CD14-positive monocyte (primary cell): ENCODE data around the gene B3GNT8. TPM values are rescaled to one million over a fixed set of nuclear protein-coding genes. Genes with fewer than 3 reads are reported as not detected.
"Not testable (repeated sequence)": the region's sequence is repeated elsewhere in the genome, so short reads cannot be mapped to it uniquely, and the experiment has no call there.

Experiments
- DNase-seq, 3 donors: peaks; one replicate each; pipeline ENCODE4 v3.0.0-alpha.2; 2011 to 2022
- H2AFZ ChIP-seq: 2 replicates; pipeline ENCODE4 v1.6.0; 2012; ENCODE audit warnings: mild to moderate bottlenecking, low read depth, low read length, inconsistent platforms; ENCODE audit not compliant: insufficient read depth, poor library complexity, severe bottlenecking
- H3K27ac ChIP-seq, 2 donors: 1 replicate in 1 of 2; 2 replicates in 1 of 2; pipeline ENCODE4 v1.5.1; 2012 to 2013; ENCODE audit warnings: low read length in 2 of 2, control low read depth in 1 of 2, inconsistent platforms in 1 of 2, low read depth in 1 of 2, mild to moderate bottlenecking in 1 of 2
- H3K27me3 ChIP-seq, 2 donors: one replicate each; pipeline versions ENCODE4 v1.6.0 to v1.6.1; 2011 to 2013; ENCODE audit warnings: low read length in 2 of 2; ENCODE audit not compliant: control insufficient read depth in 2 of 2, insufficient read depth in 2 of 2
- H3K36me3 ChIP-seq, 2 donors: replicated peaks in 1 of 2; 1 replicate in 1 of 2; 2 replicates in 1 of 2; pipeline versions ENCODE4 v1.5.1 to v1.6.1; 2012 to 2013; ENCODE audit warnings: low read length in 2 of 2, control low read depth in 1 of 2, inconsistent platforms in 1 of 2, mild to moderate bottlenecking in 1 of 2; ENCODE audit not compliant: insufficient read depth in 2 of 2, control insufficient read depth in 1 of 2
- H3K4me1 ChIP-seq, 2 donors: 1 replicate in 1 of 2; 2 replicates in 1 of 2; pipeline versions ENCODE4 v1.5.1 to v1.6.1; 2012 to 2013; ENCODE audit warnings: low read length in 2 of 2, control low read depth in 1 of 2, inconsistent platforms in 1 of 2, mild to moderate bottlenecking in 1 of 2, moderate library complexity in 1 of 2; ENCODE audit not compliant: insufficient read depth in 2 of 2, control insufficient read depth in 1 of 2
- H3K4me2 ChIP-seq: replicated peaks from 2 replicates; pipeline ENCODE3; 2012; ENCODE audit warnings: low read length, moderate library complexity, mild to moderate bottlenecking; ENCODE audit not compliant: poor library complexity, severe bottlenecking; ENCODE audit errors: extremely low read depth
- H3K4me3 ChIP-seq, 3 experiments: fragments of 200-600 bp in 1 of 3; sonication (generic) in 1 of 3; replicated peaks in 1 of 3; 1 replicate in 2 of 3; 2 replicates in 1 of 3; pipeline ENCODE4 v1.5.1; 2011 to 2013; ENCODE audit warnings: low read length in 3 of 3, mild to moderate bottlenecking in 3 of 3, control low read depth in 2 of 3, low read depth in 2 of 3, inconsistent platforms in 1 of 3, moderate library complexity in 1 of 3
- H3K79me2 ChIP-seq: 2 replicates; pipeline ENCODE4 v1.6.0; 2012; ENCODE audit warnings: mild to moderate bottlenecking, control low read depth, inconsistent platforms, low read length, moderate library complexity; ENCODE audit not compliant: insufficient read depth
- H3K9ac ChIP-seq: 2 replicates; pipeline ENCODE4 v1.6.0; 2017; ENCODE audit warnings: low read length, mild to moderate bottlenecking; ENCODE audit not compliant: insufficient read depth, poor library complexity, severe bottlenecking
- H3K9me3 ChIP-seq, 2 donors: replicated peaks in 1 of 2; 1 replicate in 1 of 2; 2 replicates in 1 of 2; pipeline versions ENCODE4 v1.5.1 to v1.6.1; 2012 to 2013; ENCODE audit warnings: low read length in 2 of 2, control low read depth in 1 of 2; ENCODE audit not compliant: control insufficient read depth in 1 of 2, insufficient read depth in 1 of 2
- H4K20me1 ChIP-seq: 2 replicates; pipeline ENCODE4 v1.6.0; 2012; ENCODE audit warnings: mild to moderate bottlenecking, low read length, control low read depth, moderate library complexity; ENCODE audit not compliant: insufficient read depth
- H3K27ac Mint-ChIP-seq, 7 donors: one replicate each; pipeline ENCODE4 v1.8.0; 2020; ENCODE audit warnings: mild to moderate bottlenecking in 7 of 7, mixed read lengths in 7 of 7, moderate library complexity in 6 of 7, inconsistent platforms in 2 of 7
- H3K27me3 Mint-ChIP-seq, 3 donors: one replicate each; pipeline ENCODE4 v1.8.0; 2021 to 2022; ENCODE audit warnings: low read depth in 3 of 3, mild to moderate bottlenecking in 3 of 3, mixed read lengths in 3 of 3, moderate library complexity in 3 of 3, inconsistent platforms in 1 of 3
- H3K36me3 Mint-ChIP-seq, 2 donors: one replicate each; pipeline ENCODE4 v1.8.0; 2020; ENCODE audit warnings: mixed read lengths in 2 of 2, inconsistent platforms in 1 of 2, mild to moderate bottlenecking in 1 of 2
- H3K4me1 Mint-ChIP-seq: one replicate; pipeline ENCODE4 v1.8.0; 2020; ENCODE audit warnings: mild to moderate bottlenecking, mixed read lengths
- H3K4me3 Mint-ChIP-seq, 2 donors: one replicate each; pipeline ENCODE4 v1.8.0; 2020; ENCODE audit warnings: mild to moderate bottlenecking in 2 of 2, mixed read lengths in 2 of 2, moderate library complexity in 1 of 2
- H3K9me3 Mint-ChIP-seq, 7 donors: one replicate each; pipeline ENCODE4 v1.8.0; 2020 to 2022; ENCODE audit warnings: mixed read lengths in 7 of 7, mild to moderate bottlenecking in 6 of 7, moderate library complexity in 6 of 7, inconsistent platforms in 2 of 7
- CTCF ChIP-seq: fragments of 200-600 bp; IDR thresholded peaks from one replicate; pipeline ENCODE4 v1.8.0; 2022; ENCODE audit warnings: antibody characterized with exemption, mild to moderate bottlenecking
- WGBS: methylation state at CpG from one replicate; pipeline ENCODE4 v1.1.5; 2013; ENCODE audit warnings: missing lambda C conversion rate; ENCODE audit not compliant: insufficient coverage; 5-methylcytosine and 5-hydroxymethylcytosine counted together
- intact Hi-C, 2 donors: fragments of 100-400 bp; cut with micrococcal nuclease; formaldehyde crosslinking; loops; one replicate each; pipeline versions ENCODE4 v1.15.0 to v1.15.1; 2023
- polyA plus RNA-seq, 3 donors: library from polyadenylated mRNA; depleted of rRNA in 1 of 3; unstranded in 2 of 3; stranded (reverse) in 1 of 3; fragments of 300-500 nt in 2 of 3; fragments of >200 nt in 1 of 3; fragmentation: Illumina TruSeq in 2 of 3; gene quantifications; 1 replicate in 2 of 3; 2 replicates in 1 of 3; pipeline ENCODE4 v1.2.3, GENCODE V29; 2012 to 2021

Gene B3GNT8
- polyA plus RNA-seq, 3 donors, result 2.9 to 18.9 (median 17.4) TPM

GRCh38 chr19:41409288-41409687 lies 17.9 kb downstream of the B3GNT8 start:
- no peak for TF ChIP-seq CTCF
- no peaks in the 10 kb centered on the region for H3K9me3 ChIP-seq

GRCh38 chr19:41408846-41409245 lies 18.3 kb downstream of the B3GNT8 start:
- H3K27me3 ChIP-seq, H3K27me3 Mint-ChIP-seq, H2AFZ ChIP-seq, DNase-seq, H3K9me3 Mint-ChIP-seq, intact Hi-C loops, H4K20me1 ChIP-seq, H3K9me3 ChIP-seq: not testable (repeated sequence)
- peak overlapping the region; percentile 93 to 94 for H3K27ac ChIP-seq
- H3K4me1 ChIP-seq, result peaks cover 68 to 81% of the 10 kb centered on the region in 2 donors
- peak overlapping the region in 1 of 3 experiments; percentile 27 for H3K4me3 ChIP-seq
- WGBS, result 72% methylated on average over 3 of the region's 5 CpGs
- H3K36me3 Mint-ChIP-seq, result peaks cover 41 to 48% of the 10 kb centered on the region in 2 donors
- H3K36me3 ChIP-seq, result peaks cover 23 to 29% of the 10 kb centered on the region in 2 donors
- peak overlapping the region; percentile 62 for H3K9ac ChIP-seq
- peak overlapping the region; percentile 96 to 100 (median 99) for H3K27ac Mint-ChIP-seq
- peaks cover 45% of the 10 kb centered on the region for H3K79me2 ChIP-seq
- peak overlapping the region in 1 of 2 donors; percentile 61 for H3K4me3 Mint-ChIP-seq
- H3K4me2 ChIP-seq, result peak overlapping the region; percentile 52
- H3K4me1 Mint-ChIP-seq, result peaks cover 75% of the 10 kb centered on the region

More at GRCh38 chr19:41409288-41409687, 17.9 kb downstream of the B3GNT8 start:
- Mint-ChIP-seq H3K4me1 (peaks cover 78% of the 10 kb centered on the region), H3K9me3 (peaks cover 0 to 3% (median 0%) of the 10 kb centered on the region in 7 donors), H3K27ac (peak overlapping the region; percentile 96 to 100 (median 99)), H3K36me3 (peaks cover 45 to 50% of the 10 kb centered on the region in 2 donors), H3K27me3 (peaks cover 0 to 2% (median 0%) of the 10 kb centered on the region in 3 donors), H3K4me3 (peak overlapping the region; percentile 54 to 61)
- intact Hi-C loops, result no loop called here
- Histone ChIP-seq H3K4me3 (peak overlapping the region in 1 of 3 experiments; percentile 27), H3K36me3 (peaks cover 28 to 34% of the 10 kb centered on the region in 2 donors), H3K27ac (peak overlapping the region; percentile 93 to 94), H3K9ac (peak overlapping the region; percentile 62), H3K4me1 (peaks cover 69 to 85% of the 10 kb centered on the region in 2 donors), H2AFZ (peak overlapping the region; percentile 50), H3K4me2 (peak overlapping the region; percentile 52), H4K20me1 (no peaks in the 10 kb centered on the region), H3K79me2 (peaks cover 41% of the 10 kb centered on the region), H3K27me3 (no peaks in the 10 kb centered on the region)
- WGBS, result 53% methylated on average over 4 of the region's 4 CpGs
- peak; percentile 65 to 83 (median 75) for DNase-seq
